ENCODE measurements around the gene NAP1L4. TPM values are rescaled to one million over a fixed set of nuclear protein-coding genes. Genes with fewer than 3 reads are reported as not detected.

The NAP1L4 gene
- total RNA-seq, 2 donors from 2014 or later: 198 to 206 TPM

DNA sequence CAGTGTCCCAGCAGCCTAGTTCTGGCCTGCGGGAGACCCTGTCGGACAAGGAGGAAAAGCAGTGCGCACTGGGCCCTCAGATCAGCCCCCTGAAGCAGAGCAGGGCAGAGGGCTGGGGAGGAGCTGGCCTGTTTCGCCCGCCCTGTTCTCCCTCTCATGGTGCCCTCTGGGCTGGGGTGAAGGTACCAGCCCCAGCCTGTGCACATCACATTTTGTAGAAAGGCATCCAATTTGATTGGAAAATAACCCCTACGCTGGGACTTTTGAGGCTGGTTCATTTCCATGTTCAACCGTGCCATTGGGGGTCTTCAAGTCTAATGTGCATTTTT lies 832 bp upstream of the NAP1L4 start:
- DNase-seq: no peak
- peak overlapping the region; percentile 99 for H3K4me3 Mint-ChIP-seq
- H3K27me3 Mint-ChIP-seq (ENCODE audit: insufficient read depth): no peaks in the 10 kb centered on the region
- H3K27ac Mint-ChIP-seq: peak overlapping the region; percentile 97
- TF ChIP-seq CTCF (conservative IDR thresholded peaks at IDR 0.05): no peak
- H3K4me1 ChIP-seq (ENCODE audit: control insufficient read depth, insufficient read depth, low read length): peaks cover 3% of the 10 kb centered on the region
- H3K36me3 Mint-ChIP-seq (ENCODE audit: low read depth): peaks cover 4% of the 10 kb centered on the region
- no peaks in the 10 kb centered on the region for H3K9me3 ChIP-seq (ENCODE audit: control insufficient read depth, low read length)
- no peaks in the 10 kb centered on the region for H3K27me3 ChIP-seq (ENCODE audit: control insufficient read depth, insufficient read depth, low read length, poor library complexity, severe bottlenecking)
- peaks cover 4% of the 10 kb centered on the region for H3K36me3 ChIP-seq (ENCODE audit: control insufficient read depth, insufficient read depth, low read length)
- H3K9me3 Mint-ChIP-seq: no peaks in the 10 kb centered on the region
- 42 to 89% methylated on average over 3 to 7 of the region's 7 CpGs for WGBS, 2 experiments (ENCODE audit: insufficient coverage in 1 of 2, insufficient read length in 1 of 2)
- H3K27ac ChIP-seq (ENCODE audit: low read depth, low read length): peak overlapping the region; percentile 64
- peak overlapping the region; percentile 88 for H3K4me3 ChIP-seq (ENCODE audit: low read length)
- H3K4me1 Mint-ChIP-seq: peaks cover 22% of the 10 kb centered on the region
- peak overlapping the region; percentile 74 for H3K9ac ChIP-seq (ENCODE audit: extremely low read depth, low read length, poor library complexity, severe bottlenecking)

DNA sequence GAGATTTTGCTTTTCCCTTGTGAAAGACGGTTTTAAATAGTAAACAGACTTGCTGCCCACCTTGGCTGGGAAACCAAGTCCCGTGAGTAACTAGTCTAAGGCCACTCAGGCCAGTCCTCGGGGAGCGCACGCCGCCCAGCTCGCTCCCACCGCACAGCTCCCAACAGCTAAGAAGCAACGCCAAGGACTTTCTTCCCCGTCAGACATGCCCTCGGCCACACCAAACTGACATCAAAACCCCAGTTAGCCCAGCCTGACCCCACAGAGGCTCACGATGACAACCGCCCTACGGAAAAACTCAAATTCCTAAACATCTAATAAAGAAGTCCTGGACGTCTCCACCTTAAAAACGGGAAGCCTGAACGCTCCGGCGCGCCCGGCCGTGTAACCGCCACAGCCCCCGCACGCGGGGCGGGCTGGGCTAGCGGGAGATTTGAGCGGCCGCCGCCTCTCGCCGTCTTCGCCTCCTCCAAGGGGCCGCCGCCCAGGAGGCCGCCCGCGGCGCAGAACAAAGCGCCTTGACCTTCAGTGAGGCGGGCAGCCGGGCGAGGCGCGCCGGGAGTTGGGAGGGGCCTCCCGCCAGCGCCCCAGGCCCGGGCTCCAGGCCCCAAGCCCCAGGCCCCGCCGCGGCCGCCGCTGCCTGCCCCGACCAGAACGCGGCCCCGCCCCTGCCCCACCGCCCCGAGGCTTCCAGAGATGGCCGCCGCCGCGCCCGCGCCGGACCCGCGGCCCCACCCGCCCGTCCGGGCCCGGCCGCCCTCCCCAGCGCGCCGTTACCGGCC lies 486 bp downstream of the NAP1L4 start:
- no peaks in the 10 kb centered on the region for H3K27me3 Mint-ChIP-seq (ENCODE audit: insufficient read depth)
- H3K4me1 Mint-ChIP-seq: peaks cover 25% of the 10 kb centered on the region
- peak overlapping the region; percentile 97 for H3K27ac Mint-ChIP-seq
- peaks cover 3% of the 10 kb centered on the region for H3K4me1 ChIP-seq (ENCODE audit: control insufficient read depth, insufficient read depth, low read length)
- DNase-seq: no peak
- H3K36me3 Mint-ChIP-seq (ENCODE audit: low read depth): peaks cover 14% of the 10 kb centered on the region
- TF ChIP-seq CTCF (conservative IDR thresholded peaks at IDR 0.05): no peak
- peak overlapping the region; percentile 87 for H3K9ac ChIP-seq (ENCODE audit: extremely low read depth, low read length, poor library complexity, severe bottlenecking)
- H3K9me3 Mint-ChIP-seq: no peaks in the 10 kb centered on the region
- peak overlapping the region; percentile 99 for H3K4me3 Mint-ChIP-seq
- no peaks in the 10 kb centered on the region for H3K27me3 ChIP-seq (ENCODE audit: control insufficient read depth, insufficient read depth, low read length, poor library complexity, severe bottlenecking)
- peak overlapping the region; percentile 96 for H3K4me3 ChIP-seq (ENCODE audit: low read length)
- no peaks in the 10 kb centered on the region for H3K9me3 ChIP-seq (ENCODE audit: control insufficient read depth, low read length)
- peaks cover 10% of the 10 kb centered on the region for H3K36me3 ChIP-seq (ENCODE audit: control insufficient read depth, insufficient read depth, low read length)
- 0% methylated on average over 4 to 79 of the region's 79 CpGs for WGBS, 2 experiments (ENCODE audit: insufficient coverage in 1 of 2, insufficient read length in 1 of 2)
- peak overlapping the region; percentile 88 for H3K27ac ChIP-seq (ENCODE audit: low read depth, low read length)

DNA sequence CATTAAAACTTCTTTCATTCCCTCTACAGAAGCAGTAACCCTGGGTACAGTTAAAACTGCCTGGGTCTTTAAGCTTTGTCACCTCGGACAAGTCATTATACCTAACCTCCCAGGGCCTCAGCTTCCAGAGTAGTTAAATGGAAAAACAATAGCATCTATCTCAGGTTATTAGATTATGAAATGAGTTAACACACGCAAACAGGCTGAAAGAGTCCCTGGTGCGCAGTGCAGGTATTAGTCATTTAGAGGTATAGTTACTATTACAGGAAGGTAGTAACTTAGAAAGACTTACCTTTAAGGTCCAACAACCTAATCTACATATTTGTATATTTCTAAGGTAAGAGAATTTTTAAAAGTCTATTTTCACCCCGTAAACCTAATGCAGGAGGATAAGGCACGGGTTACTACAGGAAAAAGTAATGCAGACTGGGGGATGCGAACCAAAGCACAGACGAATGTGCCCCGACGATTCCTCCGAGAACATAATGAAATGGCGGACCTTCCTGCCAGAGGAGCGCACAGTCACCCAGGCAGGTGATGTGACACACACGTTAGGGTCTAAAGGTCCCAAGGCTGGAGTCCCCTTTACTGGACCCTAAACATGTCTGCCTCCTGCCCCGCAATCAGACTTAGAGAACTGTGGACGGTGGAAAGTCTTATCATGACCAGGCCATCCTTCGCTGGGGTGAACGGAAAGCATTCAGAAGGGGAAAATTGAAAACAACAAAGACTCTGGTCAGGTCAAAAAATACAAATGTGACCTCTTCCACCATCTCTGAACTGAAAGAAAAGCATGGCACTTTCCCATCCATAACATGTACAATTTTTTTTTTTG lies 1.3 kb downstream of the NAP1L4 start:
- Histone ChIP-seq H3K36me3 (ENCODE audit: control insufficient read depth, insufficient read depth, low read length) (peaks cover 10% of the 10 kb centered on the region), H3K9ac (ENCODE audit: extremely low read depth, low read length, poor library complexity, severe bottlenecking) (peak overlapping the region; percentile 87), H3K4me1 (ENCODE audit: control insufficient read depth, insufficient read depth, low read length) (peaks cover 3% of the 10 kb centered on the region), H3K27ac (ENCODE audit: low read depth, low read length) (peak overlapping the region; percentile 88), H3K9me3 (ENCODE audit: control insufficient read depth, low read length) (no peaks in the 10 kb centered on the region), H3K27me3 (ENCODE audit: control insufficient read depth, insufficient read depth, low read length, poor library complexity, severe bottlenecking) (no peaks in the 10 kb centered on the region), H3K4me3 (ENCODE audit: low read length) (peak overlapping the region; percentile 96)
- Mint-ChIP-seq H3K4me3 (peak overlapping the region; percentile 99), H3K36me3 (ENCODE audit: low read depth) (peaks cover 14% of the 10 kb centered on the region), H3K27ac (peak overlapping the region; percentile 93), H3K27me3 (ENCODE audit: insufficient read depth) (no peaks in the 10 kb centered on the region), H3K9me3 (no peaks in the 10 kb centered on the region), H3K4me1 (peaks cover 25% of the 10 kb centered on the region)
- DNase-seq: no peak
- 0% methylated on average over 13 to 15 of the region's 17 CpGs for WGBS, 2 experiments (ENCODE audit: insufficient coverage in 1 of 2, insufficient read length in 1 of 2)
- TF ChIP-seq CTCF (conservative IDR thresholded peaks at IDR 0.05): no peak
